ENCODE data around the gene FOSL1. TPM values are rescaled to one million over a fixed set of nuclear protein-coding genes. Genes with fewer than 3 reads are reported as not detected.
A peak's percentile ranks its signal among the peaks of the same experiment; 100 is the strongest.

Gene FOSL1
- total and polyA plus RNA-seq, 2 donors: 7.5 TPM; not detected in 1

DNA sequence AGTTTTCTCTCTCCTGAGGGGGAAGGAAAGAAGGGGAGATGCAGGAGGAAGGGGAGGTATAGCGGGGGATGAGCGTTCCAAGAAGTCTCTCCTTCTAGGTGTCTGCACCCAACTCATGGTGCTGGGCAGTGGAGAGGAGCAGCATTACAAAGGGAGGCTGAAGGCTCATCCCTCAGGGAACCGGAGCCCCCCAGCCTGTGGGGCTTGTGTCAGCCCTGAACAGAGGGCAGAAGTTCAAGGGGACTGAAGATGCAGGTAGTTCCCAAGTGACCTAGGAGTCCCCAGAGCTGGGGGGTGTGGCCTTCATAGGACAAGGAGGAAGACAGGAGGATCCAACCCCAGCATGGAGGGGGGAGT, 16.9 kb upstream of the FOSL1 start:
- DNase-seq (ENCODE audit: extremely low spot score): no peak
- H3K4me1 ChIP-seq (ENCODE audit: insufficient read depth): peaks cover 2% of the 10 kb centered on the region
- 87% methylated on average over 3 of the region's 3 CpGs for whole genome bisulfite sequencing
- no peaks in the 10 kb centered on the region for H3K36me3 ChIP-seq (ENCODE audit: insufficient read depth)
- no peak overlapping the region for H3K27ac ChIP-seq (ENCODE audit: low read depth)
- no peak overlapping the region for H3K4me3 ChIP-seq (ENCODE audit: low read depth, low read length)

DNA sequence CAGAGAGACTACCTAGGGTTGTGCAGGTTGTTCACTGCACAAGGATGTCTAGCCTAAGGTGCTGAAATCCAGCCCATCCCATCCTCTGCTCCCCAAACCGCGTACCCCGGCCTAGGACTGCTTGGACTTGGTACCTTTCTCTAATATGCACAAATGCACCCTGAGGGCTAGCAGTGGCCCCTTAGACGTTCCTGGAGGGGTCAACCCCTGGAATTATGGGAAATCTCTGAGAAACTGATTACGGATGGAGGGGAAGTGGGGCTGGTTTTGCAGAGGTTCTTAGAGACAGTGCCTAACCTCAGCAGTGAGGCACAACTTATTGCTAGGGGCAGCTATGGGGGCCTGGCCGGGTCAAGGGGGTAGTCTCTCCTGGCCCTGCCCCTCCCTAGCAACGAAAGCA, 16.2 kb upstream of the FOSL1 start:
- peaks cover 2% of the 10 kb centered on the region for H3K4me1 ChIP-seq (ENCODE audit: insufficient read depth)
- DNase-seq (ENCODE audit: extremely low spot score): no peak
- H3K4me3 ChIP-seq (ENCODE audit: low read depth, low read length): no peak overlapping the region
- H3K27ac ChIP-seq (ENCODE audit: low read depth): peak overlapping the region; percentile 33
- WGBS: 67% methylated on average over 7 of the region's 7 CpGs
- H3K36me3 ChIP-seq (ENCODE audit: insufficient read depth): no peaks in the 10 kb centered on the region

DNA sequence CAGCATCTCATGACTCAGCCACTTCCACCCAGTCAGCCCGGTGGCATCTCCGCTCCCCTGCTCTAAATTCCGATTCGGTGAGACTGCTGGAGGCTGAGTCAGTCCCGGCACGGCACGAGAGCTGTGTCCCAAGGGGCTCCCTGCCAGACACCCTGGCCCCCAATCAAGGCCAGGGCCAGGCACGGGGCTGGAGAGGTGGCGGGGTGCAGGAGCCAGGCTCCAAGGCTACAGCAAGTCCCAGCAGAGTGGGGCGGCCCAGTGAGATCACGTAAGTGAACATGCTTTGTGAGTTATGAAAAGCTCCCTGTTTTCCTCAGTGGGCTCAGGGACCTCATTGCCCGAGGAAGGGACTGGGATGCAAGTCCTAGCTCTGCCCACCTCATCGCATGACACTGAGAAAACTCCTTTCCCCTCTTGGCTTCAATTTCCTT, 15.6 kb upstream of the FOSL1 start:
- Histone ChIP-seq H3K4me3 (ENCODE audit: low read depth, low read length) (no peak overlapping the region), H3K4me1 (ENCODE audit: insufficient read depth) (peaks cover 2% of the 10 kb centered on the region), H3K36me3 (ENCODE audit: insufficient read depth) (no peaks in the 10 kb centered on the region), H3K27ac (ENCODE audit: low read depth) (peak overlapping the region; percentile 55)
- 10% methylated on average over 13 of the region's 13 CpGs for WGBS
- no peak for DNase-seq (ENCODE audit: extremely low spot score)

DNA sequence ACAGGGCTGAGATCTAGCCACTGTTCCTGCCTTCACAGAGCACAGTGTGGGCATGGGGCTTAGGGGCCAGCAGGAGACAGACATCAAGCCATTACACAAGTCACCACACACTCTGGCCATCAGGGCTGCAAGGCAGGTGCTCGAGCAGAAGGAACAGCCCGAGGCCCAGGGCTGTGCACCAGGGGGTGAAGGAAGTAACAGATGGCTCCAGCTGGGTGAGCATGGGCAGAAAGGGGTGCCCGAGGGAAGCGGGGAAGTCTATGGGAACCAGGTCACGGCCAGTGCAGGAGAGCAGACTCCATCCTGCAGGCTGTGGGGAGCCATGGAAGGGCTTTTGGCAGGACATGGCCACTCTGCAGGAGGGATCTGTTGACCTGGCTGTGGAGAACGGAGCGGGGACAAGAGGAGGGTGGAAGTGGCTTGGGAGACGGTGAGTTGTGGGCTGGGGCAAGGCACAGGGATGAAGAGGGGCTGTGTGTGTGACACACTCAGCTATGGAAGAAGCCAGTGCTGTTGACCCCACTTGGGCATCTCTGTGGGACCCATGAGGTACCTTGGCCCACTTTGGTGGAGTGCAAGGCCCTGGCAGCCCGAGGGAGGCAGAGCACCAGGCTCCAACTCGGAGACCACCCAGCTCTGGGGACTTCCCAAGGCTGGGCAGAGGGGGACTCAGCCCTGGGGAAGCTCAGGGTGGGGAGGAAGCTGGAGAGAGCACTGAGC, 15.1 kb upstream of the FOSL1 start:
- peak overlapping the region; percentile 80 for H3K27ac ChIP-seq (ENCODE audit: low read depth)
- WGBS: 46% methylated on average over 10 of the region's 10 CpGs
- no peak overlapping the region for H3K4me3 ChIP-seq (ENCODE audit: low read depth, low read length)
- H3K36me3 ChIP-seq (ENCODE audit: insufficient read depth): no peaks in the 10 kb centered on the region
- no peak for DNase-seq (ENCODE audit: extremely low spot score)
- peaks cover under 1% of the 10 kb centered on the region for H3K4me1 ChIP-seq (ENCODE audit: insufficient read depth)

DNA sequence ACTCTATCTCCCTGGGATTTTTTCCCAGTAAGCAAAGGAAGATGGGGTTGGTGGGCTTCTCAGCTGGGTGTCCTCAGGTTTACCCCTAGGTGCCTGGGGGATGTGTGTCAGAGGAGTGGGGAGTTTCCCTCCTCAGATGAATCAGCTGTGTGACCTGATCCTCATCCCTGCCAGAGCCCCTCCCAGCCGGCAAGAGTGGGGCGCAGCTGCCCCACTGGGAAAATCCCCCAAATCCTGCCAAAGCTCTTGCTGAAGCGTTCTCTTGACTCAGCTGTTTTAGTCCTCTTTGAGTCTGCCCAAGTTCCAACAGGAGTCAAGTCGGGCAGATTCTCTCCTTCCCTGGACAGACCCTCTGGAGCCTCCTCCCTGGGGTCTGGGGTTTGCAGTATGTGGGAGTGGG, 12.7 kb upstream of the FOSL1 start:
- no peak for DNase-seq (ENCODE audit: extremely low spot score)
- Histone ChIP-seq H3K36me3 (ENCODE audit: insufficient read depth) (no peaks in the 10 kb centered on the region), H3K4me1 (ENCODE audit: insufficient read depth) (no peaks in the 10 kb centered on the region), H3K4me3 (ENCODE audit: low read depth, low read length) (no peak overlapping the region), H3K27ac (ENCODE audit: low read depth) (no peak overlapping the region)
- WGBS: 36% methylated on average over 4 of the region's 4 CpGs

DNA sequence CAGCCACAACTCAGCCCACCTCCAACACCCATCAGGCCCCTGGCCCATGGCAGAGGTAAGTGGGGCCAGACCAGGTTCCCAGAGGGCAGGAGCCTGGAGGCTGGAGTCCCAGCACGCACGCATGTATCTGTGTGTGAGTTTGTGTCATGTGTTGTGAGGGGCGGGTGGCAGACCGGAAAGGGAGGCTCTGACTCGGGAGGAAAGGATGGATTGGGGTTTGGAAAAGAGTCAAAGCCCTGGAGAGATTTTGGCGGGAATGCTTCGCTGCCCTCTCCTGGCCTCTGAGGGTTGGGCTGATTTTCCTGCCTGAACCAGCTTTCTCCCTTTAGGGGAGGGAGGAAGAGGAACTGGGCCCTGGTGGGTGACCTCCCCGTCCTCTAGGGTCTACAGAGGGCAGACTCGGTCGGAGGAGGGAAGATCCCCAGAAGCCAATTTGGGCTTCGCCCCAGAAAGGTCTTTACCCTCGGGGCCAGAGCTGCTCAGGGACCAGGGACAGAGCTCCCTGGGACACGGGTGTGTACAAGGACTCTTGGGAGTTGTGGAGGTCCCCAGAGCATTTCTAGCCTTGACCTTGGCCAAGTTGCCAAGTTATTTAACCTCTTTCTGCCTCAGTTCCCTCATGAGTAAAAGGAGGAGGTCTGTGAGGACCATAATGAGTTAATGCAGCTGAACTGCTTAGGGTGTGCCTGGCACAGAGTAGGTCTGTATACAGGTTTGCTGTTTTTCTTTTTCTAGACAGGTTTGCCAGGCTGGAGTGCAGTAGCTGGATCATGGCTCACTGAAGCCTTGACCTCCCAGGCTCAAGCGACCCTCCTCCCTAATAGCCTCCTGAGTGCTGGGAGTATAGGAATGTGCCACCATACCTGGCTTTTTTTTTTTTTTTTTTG, 11.7 kb upstream of the FOSL1 start:
- no peaks in the 10 kb centered on the region for H3K36me3 ChIP-seq (ENCODE audit: insufficient read depth)
- H3K27ac ChIP-seq (ENCODE audit: low read depth): no peak overlapping the region
- 18% methylated on average over 14 of the region's 14 CpGs for WGBS
- no peaks in the 10 kb centered on the region for H3K4me1 ChIP-seq (ENCODE audit: insufficient read depth)
- H3K4me3 ChIP-seq (ENCODE audit: low read depth, low read length): no peak overlapping the region
- DNase-seq (ENCODE audit: extremely low spot score): no peak

DNA sequence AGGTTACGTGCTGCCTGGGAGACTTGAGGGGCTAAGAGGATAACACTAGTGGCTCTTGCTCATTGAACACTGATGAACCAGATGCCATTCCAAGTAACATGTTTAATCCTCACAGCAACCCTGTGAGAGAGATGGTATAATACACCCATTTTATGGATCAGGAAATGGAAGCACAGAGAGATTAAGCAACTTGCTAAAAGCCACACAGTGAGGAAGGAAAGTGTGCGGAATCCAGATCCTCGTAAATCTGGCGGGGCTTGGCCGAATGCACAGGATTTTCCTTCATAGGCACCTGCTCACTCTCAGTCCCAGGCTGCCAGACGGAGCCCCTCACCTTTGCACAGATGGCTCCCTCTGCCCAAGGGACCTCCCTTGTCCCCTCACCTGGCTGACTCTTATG, 7.7 kb upstream of the FOSL1 start:
- Histone ChIP-seq H3K27ac (ENCODE audit: low read depth) (no peak overlapping the region), H3K36me3 (ENCODE audit: insufficient read depth) (no peaks in the 10 kb centered on the region), H3K4me3 (ENCODE audit: low read depth, low read length) (no peak overlapping the region), H3K4me1 (ENCODE audit: insufficient read depth) (no peaks in the 10 kb centered on the region)
- 68% methylated on average over 6 of the region's 6 CpGs for WGBS
- no peak for DNase-seq (ENCODE audit: extremely low spot score)

DNA sequence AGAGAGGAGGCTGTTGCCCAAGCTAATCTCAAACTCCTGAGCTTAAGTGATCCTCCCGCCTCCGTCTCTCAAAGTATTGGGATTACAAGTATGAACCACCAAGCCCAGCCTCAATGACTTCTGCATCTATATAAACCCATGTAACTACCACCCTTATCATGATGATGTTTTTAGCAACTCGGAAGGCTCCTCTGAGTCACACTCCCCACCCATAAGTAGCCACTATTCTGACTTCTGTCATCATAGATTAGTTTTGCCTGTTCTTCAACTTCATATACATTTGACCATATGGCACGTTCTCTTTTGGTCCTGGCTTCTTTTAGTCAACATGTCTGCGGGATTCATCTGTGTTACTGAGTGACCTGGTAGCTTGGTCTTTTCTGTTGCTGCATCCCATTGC, 6.4 kb upstream of the FOSL1 start:
- Histone ChIP-seq H3K4me1 (ENCODE audit: insufficient read depth) (no peaks in the 10 kb centered on the region), H3K27ac (ENCODE audit: low read depth) (no peak overlapping the region), H3K36me3 (ENCODE audit: insufficient read depth) (no peaks in the 10 kb centered on the region), H3K4me3 (ENCODE audit: low read depth, low read length) (no peak overlapping the region)
- WGBS: 89% methylated on average over 5 of the region's 5 CpGs
- no peak for DNase-seq (ENCODE audit: extremely low spot score)

DNA sequence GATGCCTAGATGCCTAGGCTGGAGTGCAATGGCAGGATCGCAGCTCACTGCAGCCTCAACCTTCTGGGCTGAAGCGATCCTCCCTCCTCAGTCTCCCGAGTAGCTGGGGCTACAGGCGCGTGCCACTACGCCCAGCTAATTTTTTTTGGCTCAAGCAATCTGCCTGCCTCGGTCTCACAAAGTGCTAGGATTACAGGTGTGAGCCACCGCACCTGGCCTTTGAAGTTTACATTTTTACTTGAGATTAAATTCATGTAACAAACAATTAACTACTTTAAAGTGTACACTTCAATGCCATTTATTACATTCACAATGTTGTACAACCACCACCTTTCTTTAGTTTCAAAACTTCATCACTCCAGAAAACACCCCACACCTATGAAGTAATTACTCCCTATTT, 3.5 kb upstream of the FOSL1 start:
- Histone ChIP-seq H3K27ac (ENCODE audit: low read depth) (no peak overlapping the region), H3K4me1 (ENCODE audit: insufficient read depth) (no peaks in the 10 kb centered on the region), H3K36me3 (ENCODE audit: insufficient read depth) (no peaks in the 10 kb centered on the region), H3K4me3 (ENCODE audit: low read depth, low read length) (no peak overlapping the region)
- no peak for DNase-seq (ENCODE audit: extremely low spot score)
- 78% methylated on average over 8 of the region's 8 CpGs for WGBS

DNA sequence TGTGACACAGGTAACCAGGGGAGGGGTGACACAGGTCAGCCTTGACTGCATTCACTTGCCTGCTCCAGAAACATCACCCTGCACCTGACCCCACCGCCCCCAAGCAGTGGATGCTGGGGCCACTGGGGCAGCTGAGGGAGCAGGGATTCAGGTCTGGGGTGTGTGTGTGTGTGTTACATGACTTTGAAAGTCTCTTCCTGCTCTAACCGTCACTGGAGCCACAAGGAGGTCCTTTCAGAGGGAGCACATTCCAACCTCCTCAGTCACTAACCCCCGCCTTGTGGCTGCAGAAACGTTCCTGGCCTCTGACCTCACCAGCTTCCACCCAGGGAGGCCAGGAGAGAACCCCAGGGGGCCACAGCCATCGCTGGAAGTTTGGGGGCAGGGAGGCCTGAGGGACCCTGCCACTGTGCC, 2.9 kb upstream of the FOSL1 start:
- Histone ChIP-seq H3K4me3 (ENCODE audit: low read depth, low read length) (no peak overlapping the region), H3K36me3 (ENCODE audit: insufficient read depth) (no peaks in the 10 kb centered on the region), H3K27ac (ENCODE audit: low read depth) (no peak overlapping the region), H3K4me1 (ENCODE audit: insufficient read depth) (no peaks in the 10 kb centered on the region)
- DNase-seq (ENCODE audit: extremely low spot score): no peak
- 27% methylated on average over 5 of the region's 5 CpGs for WGBS

DNA sequence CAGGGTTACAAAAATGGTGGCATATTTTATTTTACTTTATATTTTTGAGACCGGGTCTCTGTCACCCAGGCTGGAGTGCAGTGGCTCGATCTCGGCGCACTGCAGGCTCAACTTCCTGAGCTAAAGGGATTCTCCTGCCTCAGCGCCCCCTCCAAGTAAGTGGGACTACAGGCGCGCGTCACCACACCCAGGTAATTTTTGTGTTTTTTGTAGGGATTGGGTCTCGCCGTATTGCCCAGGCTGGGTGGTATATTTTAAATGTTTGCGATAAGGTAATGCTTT, 652 bp upstream of the FOSL1 start:
- 71% methylated on average over 11 of the region's 11 CpGs for WGBS
- no peak overlapping the region for H3K27ac ChIP-seq (ENCODE audit: low read depth)
- no peaks in the 10 kb centered on the region for H3K4me1 ChIP-seq (ENCODE audit: insufficient read depth)

DNA sequence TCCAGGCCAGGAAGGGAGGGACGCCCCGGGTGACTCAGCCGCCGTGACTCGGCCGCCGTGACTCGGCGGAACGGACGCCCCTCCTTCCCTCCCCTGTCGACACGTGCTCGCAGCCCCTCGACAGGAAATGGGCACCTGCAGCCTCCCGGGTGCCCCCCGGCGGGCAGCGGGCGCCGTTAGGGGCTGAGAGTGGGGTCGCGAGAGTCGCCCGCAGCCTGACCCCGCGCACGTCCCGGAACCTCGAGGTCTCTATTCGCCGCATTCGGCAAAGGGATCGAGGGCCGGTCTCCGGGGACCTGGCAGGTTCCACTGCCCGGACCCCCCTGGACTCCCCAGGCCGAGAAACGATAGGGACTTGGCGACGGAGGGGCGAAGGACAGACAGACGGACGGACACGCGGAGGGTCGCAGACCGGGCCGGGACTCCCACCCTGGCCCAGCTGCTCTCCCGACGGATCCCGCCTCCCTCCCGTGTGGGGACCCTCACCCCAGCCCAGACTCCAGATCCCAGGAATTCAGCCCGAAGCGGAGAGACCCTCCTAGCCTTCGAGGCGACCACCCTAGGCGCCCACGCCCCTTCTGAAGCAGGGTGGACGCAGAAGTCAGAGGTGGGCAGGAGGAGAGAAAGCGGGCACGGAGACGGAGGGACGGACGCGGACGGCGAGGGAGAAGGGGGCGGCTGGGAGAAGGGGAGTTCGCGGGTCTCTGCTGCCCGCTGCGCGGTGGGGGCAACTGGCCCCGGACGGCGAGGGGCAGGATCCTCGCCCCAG, 648 bp downstream of the FOSL1 start:
- H3K36me3 ChIP-seq (ENCODE audit: insufficient read depth): no peaks in the 10 kb centered on the region
- DNase-seq (ENCODE audit: extremely low spot score): no peak
- no peak overlapping the region for H3K27ac ChIP-seq (ENCODE audit: low read depth)
- peak overlapping the region; percentile 41 for H3K4me3 ChIP-seq (ENCODE audit: low read depth, low read length)
- H3K4me1 ChIP-seq (ENCODE audit: insufficient read depth): no peaks in the 10 kb centered on the region
- 3% methylated on average over 78 of the region's 78 CpGs for WGBS

More for the DNA sequence above, 652 bp upstream of the FOSL1 start:
- H3K4me3 ChIP-seq (ENCODE audit: low read depth, low read length): no peak overlapping the region
- H3K36me3 ChIP-seq (ENCODE audit: insufficient read depth): no peaks in the 10 kb centered on the region
- DNase-seq (ENCODE audit: extremely low spot score): no peak

DNA sequence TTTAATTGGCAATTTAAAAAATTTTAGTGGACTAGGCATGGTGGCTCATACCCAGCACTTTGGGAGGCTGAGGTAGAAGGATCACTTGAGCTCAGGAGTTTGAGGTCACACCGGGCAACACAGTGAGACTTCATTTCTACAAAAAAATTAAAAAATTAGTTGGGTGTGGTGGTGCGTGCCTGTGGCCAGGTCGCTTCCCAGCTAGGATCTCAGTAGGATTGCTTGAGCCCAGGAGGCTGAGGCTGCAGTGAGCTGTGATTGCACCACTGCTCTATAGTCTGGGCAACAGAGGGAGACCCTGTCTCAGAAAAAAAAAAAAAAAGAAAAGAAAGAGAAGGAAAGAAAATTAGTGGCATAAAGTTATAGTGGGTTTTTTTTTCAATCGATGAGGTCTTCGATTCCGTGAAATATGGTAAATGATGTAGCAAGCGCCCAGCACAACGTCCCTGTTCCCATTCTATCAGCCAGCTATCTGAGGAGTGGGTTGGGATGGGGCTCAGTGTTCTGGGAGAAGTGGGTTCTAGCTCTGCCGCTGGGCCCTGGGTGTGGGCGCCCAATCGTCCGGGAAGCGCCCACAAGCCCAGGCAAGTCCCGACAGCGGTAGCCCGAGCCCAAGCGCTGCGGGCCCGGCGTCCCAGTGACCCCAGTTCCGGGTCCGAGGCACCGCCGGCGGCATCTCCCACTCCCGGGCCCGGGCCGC, 1.4 kb downstream of the FOSL1 start:
- Histone ChIP-seq H3K27ac (ENCODE audit: low read depth) (no peak overlapping the region), H3K36me3 (ENCODE audit: insufficient read depth) (no peaks in the 10 kb centered on the region)
- WGBS: 27% methylated on average over 28 of the region's 28 CpGs

More for the DNA sequence above, 1.4 kb downstream of the FOSL1 start:
- H3K4me1 ChIP-seq (ENCODE audit: insufficient read depth): no peaks in the 10 kb centered on the region
- H3K4me3 ChIP-seq (ENCODE audit: low read depth, low read length): peak overlapping the region; percentile 41
- no peak for DNase-seq (ENCODE audit: extremely low spot score)
